ENCODE measurements around the gene RRBP1.

RRBP1 gene

GRCh38 chr20:17679941-17680835 lies 1.9 kb downstream of the RRBP1 start:
- DNase-seq: no peak

- no peak for DNase-seq
Observed at GRCh38 chr20:17678886-17679285, 3.2 kb downstream of the RRBP1 start.

GRCh38 chr20:17678295-17678694 lies 3.7 kb downstream of the RRBP1 start:
- DNase-seq: no peak

- DNase-seq: no peak
Observed at GRCh38 chr20:17676942-17677341, 5.1 kb downstream of the RRBP1 start.

- no peak for DNase-seq
Observed at GRCh38 chr20:17676378-17676759, 5.7 kb downstream of the RRBP1 start.

GRCh38 chr20:17675519-17676377 lies 6.3 kb downstream of the RRBP1 start:
- no peak for DNase-seq

GRCh38 chr20:17674722-17675518 lies 7.1 kb downstream of the RRBP1 start:
- no peak for DNase-seq

GRCh38 chr20:17673084-17673483 lies 9.0 kb downstream of the RRBP1 start:
- no peak for DNase-seq

- DNase-seq: no peak
Observed at GRCh38 chr20:17671565-17671964, 10.5 kb downstream of the RRBP1 start.

GRCh38 chr20:17671011-17671410 lies 11.0 kb downstream of the RRBP1 start:
- DNase-seq: no peak

GRCh38 chr20:17669306-17669931 lies 12.6 kb downstream of the RRBP1 start:
- DNase-seq: no peak

- DNase-seq: no peak
Observed at GRCh38 chr20:17668432-17668831, 13.6 kb downstream of the RRBP1 start.

GRCh38 chr20:17667445-17667844 lies 14.6 kb downstream of the RRBP1 start:
- no peak for DNase-seq

- DNase-seq: no peak
Observed at GRCh38 chr20:17666481-17666880, 15.6 kb downstream of the RRBP1 start.

GRCh38 chr20:17665756-17666155 lies 16.3 kb downstream of the RRBP1 start:
- no peak for DNase-seq

GRCh38 chr20:17664025-17664633 lies 17.9 kb downstream of the RRBP1 start:
- no peak for DNase-seq

GRCh38 chr20:17663486-17663885 lies 18.6 kb downstream of the RRBP1 start:
- no peak for DNase-seq

GRCh38 chr20:17663040-17663399 lies 19.0 kb downstream of the RRBP1 start:
- DNase-seq: no peak

GRCh38 chr20:17662333-17663039 lies 19.6 kb downstream of the RRBP1 start:
- DNase-seq: no peak

- no peak for DNase-seq
Observed at GRCh38 chr20:17661121-17661744, 20.8 kb downstream of the RRBP1 start.

GRCh38 chr20:17660667-17661066 lies 21.4 kb downstream of the RRBP1 start:
- no peak for DNase-seq
